K562 (cell line): ENCODE measurements around the gene DAPK3. TPM values are rescaled to one million over a fixed set of nuclear protein-coding genes. Genes with fewer than 3 reads are reported as not detected.
"Not testable (repeated sequence)": the region's sequence is repeated elsewhere in the genome, so short reads cannot be mapped to it uniquely, and the experiment has no call there.

Experiments used
- ATAC-seq: fragments of 200-7000 bp; cut with Tn5 transposase; 3 replicates; pipeline ENCODE4 v1.9.1; 2020; ENCODE audit warnings: moderate library complexity
- BruUV-seq: library from RNA; stranded (reverse); fragments of 400-500 nt; replicated peaks from 2 replicates; lab custom pipeline; 2021; lab: Mats Ljungman, UMichigan
- CTCF ChIA-PET: fragments of 300-600 bp; formaldehyde crosslinking; extraction: SDS; loops from one replicate; lab custom pipeline; 2021; ENCODE audit warnings: low intra/inter-chr PET ratio; lab: Yijun Ruan, JAX
- POLR2A ChIA-PET: fragments of 300-600, 350-650 bp; sonication (Branson Sonifier 250); formaldehyde crosslinking; extraction: SDS; loops from one replicate; lab custom pipeline; 2021; ENCODE audit warnings: antibody characterized with exemption, inconsistent platforms; lab: Yijun Ruan, JAX
- DNase-seq, 4 experiments: peaks; one replicate each; pipeline versions ENCODE4 v3.0.0 to v3.0.0-alpha.2; 2011 to 2018; ENCODE audit warnings: low spot score in 3 of 4, mixed read lengths in 3 of 4; ENCODE audit errors: extremely low read depth in 1 of 4
- FAIRE-seq: peaks from 2 replicates; lab custom pipeline; 2011; peaks lifted over from hg19 to GRCh38; lab: Jason Lieb, UNC
- H2AFZ ChIP-seq: 2 replicates; pipeline ENCODE4 v1.6.0; 2011; ENCODE audit warnings: low read depth, low read length, control low read depth, inconsistent platforms
- H3K27ac ChIP-seq: fragments of 200-600 bp; 3 replicates; pipeline ENCODE4 v1.8.0; 2011; ENCODE audit warnings: low read depth, mild to moderate bottlenecking, control low read depth, inconsistent platforms, low read length, moderate library complexity, mixed read lengths; ENCODE audit errors: extremely low read depth
- H3K27me3 ChIP-seq, 2 experiments: fragments of 300-600 bp in 1 of 2; 2 replicates in 1 of 2; 3 replicates in 1 of 2; pipeline versions ENCODE4 v1.6.0 to v1.8.0; 2011; ENCODE audit warnings: inconsistent platforms in 2 of 2, low read length in 2 of 2, mild to moderate bottlenecking in 1 of 2, mixed read lengths in 1 of 2, moderate library complexity in 1 of 2; ENCODE audit not compliant: control insufficient read depth in 2 of 2, insufficient read depth in 2 of 2
- H3K36me3 ChIP-seq: fragments of 300-600 bp; 3 replicates; pipeline ENCODE4 v1.8.0; 2011; ENCODE audit warnings: mild to moderate bottlenecking, low read length, inconsistent platforms; ENCODE audit not compliant: control insufficient read depth, insufficient read depth
- H3K4me1 ChIP-seq, 2 experiments: fragments of 200-600 bp in 1 of 2; replicated peaks in 1 of 2; 2 replicates in 1 of 2; 3 replicates in 1 of 2; pipeline versions ENCODE4 v1.5.1 to v1.8.0; 2011; ENCODE audit warnings: inconsistent platforms in 2 of 2, low read length in 2 of 2, mild to moderate bottlenecking in 1 of 2, mixed read lengths in 1 of 2, moderate library complexity in 1 of 2; ENCODE audit not compliant: control insufficient read depth in 2 of 2, insufficient read depth in 2 of 2
- H3K4me2 ChIP-seq: 2 replicates; pipeline ENCODE4 v1.6.1; 2011; ENCODE audit warnings: low read length, control low read depth, inconsistent platforms, mixed read lengths; ENCODE audit not compliant: insufficient read depth
- H3K4me3 ChIP-seq: fragments of 200-600 bp; sonication (generic), shearing (Covaris generic); 2 replicates; pipeline ENCODE4 v1.5.1; 2016; ENCODE audit warnings: control low read depth, inconsistent platforms
- H3K79me2 ChIP-seq: fragments of 200-600 bp; 3 replicates; pipeline ENCODE4 v1.8.0; 2011; ENCODE audit warnings: low read length, inconsistent platforms; ENCODE audit not compliant: control insufficient read depth, insufficient read depth
- H3K9ac ChIP-seq, 2 experiments: 2 replicates each; pipeline versions ENCODE4 v1.6.0 to v1.6.1; 2011; ENCODE audit warnings: low read depth in 2 of 2, low read length in 2 of 2, control low read depth in 1 of 2, inconsistent platforms in 1 of 2, mild to moderate bottlenecking in 1 of 2, mixed read lengths in 1 of 2; ENCODE audit not compliant: insufficient read depth in 1 of 2
- H3K9me1 ChIP-seq: one replicate; pipeline ENCODE4 v1.6.0; 2011; ENCODE audit warnings: inconsistent platforms, mild to moderate bottlenecking, low read length, moderate library complexity; ENCODE audit not compliant: control insufficient read depth, insufficient read depth
- H3K9me3 ChIP-seq: replicated peaks from 2 replicates; pipeline ENCODE4 v1.5.1; 2011; ENCODE audit warnings: low read depth, low read length, inconsistent platforms; ENCODE audit not compliant: control insufficient read depth, insufficient read depth
- H4K20me1 ChIP-seq: replicated peaks from 2 replicates; pipeline ENCODE4 v1.6.1; 2011; ENCODE audit warnings: low read length, inconsistent platforms, mixed read lengths; ENCODE audit not compliant: control insufficient read depth, insufficient read depth
- ARID1B ChIP-seq: fragments of 450-650 bp; IDR thresholded peaks from 2 replicates; pipeline ENCODE4 v1.6.1; 2016; ENCODE audit warnings: antibody characterized with exemption, mild to moderate bottlenecking, inconsistent platforms
- CBFA2T2 ChIP-seq: fragments of 450-650 bp; conservative IDR thresholded peaks from 2 replicates; pipeline ENCODE4 v1.6.1; 2017; ENCODE audit warnings: mild to moderate bottlenecking
- CBFA2T3 ChIP-seq: fragments of 450-650 bp; IDR thresholded peaks from 2 replicates; pipeline ENCODE4 v1.6.1; 2017
- DMBX1 ChIP-seq: fragments of 250-450 bp; sonication (Bioruptor Pico); IDR thresholded peaks from 2 replicates; pipeline ENCODE4 v1.8.0; 2022; ENCODE audit warnings: inconsistent platforms, mild to moderate bottlenecking, moderate library complexity, borderline replicate concordance
- IRF9 ChIP-seq: fragments of 450-650 bp; IDR thresholded peaks from 2 replicates; pipeline ENCODE4 v1.6.1; 2016; ENCODE audit warnings: missing biosample characterization, missing genetic modification characterization
- KDM1A ChIP-seq, 2 experiments: fragments of 450-650 bp; IDR thresholded peaks; 2 replicates each; pipeline ENCODE4 v1.6.1; 2016; ENCODE audit warnings: mild to moderate bottlenecking in 2 of 2
- MAX ChIP-seq: sonication (generic); formaldehyde crosslinking; IDR thresholded peaks from 2 replicates; pipeline ENCODE4 v1.9.0; 2022; ENCODE audit warnings: mild to moderate bottlenecking, missing genetic modification reagents
- MNT ChIP-seq, 2 experiments: fragments of 450-650 bp; conservative IDR thresholded peaks; 2 replicates each; pipeline ENCODE4 v1.6.1; 2017; ENCODE audit warnings: mild to moderate bottlenecking in 2 of 2, moderate library complexity in 2 of 2
- NR2C1 ChIP-seq, 2 experiments: fragments of 450-650 bp; IDR thresholded peaks; 2 replicates each; pipeline ENCODE4 v1.6.1; 2017; ENCODE audit warnings: mild to moderate bottlenecking in 2 of 2, antibody characterized with exemption in 1 of 2, inconsistent platforms in 1 of 2, missing compliant biosample characterization in 1 of 2, missing genetic modification characterization in 1 of 2
- SMARCE1 ChIP-seq: fragments of 450-650 bp; IDR thresholded peaks from 2 replicates; pipeline ENCODE4 v1.7.1; 2016; ENCODE audit warnings: mild to moderate bottlenecking
- TCF3 ChIP-seq: sonication (generic); formaldehyde crosslinking; IDR thresholded peaks from 2 replicates; pipeline ENCODE4 v1.4.0; 2020; ENCODE audit warnings: mild to moderate bottlenecking, missing genetic modification reagents
- ZNF592 ChIP-seq: fragments of 450-650 bp; IDR thresholded peaks from 2 replicates; pipeline ENCODE4 v1.6.1; 2017; ENCODE audit warnings: antibody characterized with exemption, mild to moderate bottlenecking
- WGBS: fragments of 100-300 bp; shearing (Covaris generic); methylation state at CpG from one replicate; pipeline ENCODE4 v1.1.6; 2016; ENCODE audit warnings: low coverage, mixed read lengths; ENCODE audit not compliant: insufficient coverage; ENCODE audit errors: missing lambda C conversion rate; 5-methylcytosine and 5-hydroxymethylcytosine counted together
- in situ Hi-C: fragments of 300-500 bp; cut with MboI; formaldehyde crosslinking; loops from 4 replicates; pipeline ENCODE4 v1.15.0; 2018; ENCODE audit warnings: inconsistent platforms, mixed read lengths
- intact Hi-C: fragments of 100-400 bp; cut with micrococcal nuclease; formaldehyde crosslinking; loops from 2 replicates; pipeline ENCODE4 v1.14.2; 2022
- polyA plus RNA-seq, 8 experiments: library from polyadenylated mRNA; depleted of rRNA in 4 of 8; stranded (reverse) in 5 of 8; unstranded in 3 of 8; fragments of >200 nt; fragmentation: Nextera tagmentation in 2 of 8; fragmentation: Illumina TruSeq in 1 of 8; extraction: Ambion mirVana in 2 of 8; extraction: Trizol in 1 of 8; gene quantifications; 2 replicates each; pipeline versions ENCODE4 v1.2.1 to v1.2.3, GENCODE V29; 2011 to 2014; ENCODE audit warnings: inconsistent platforms in 1 of 8, missing spikeins in 1 of 8
- total RNA-seq, 7 experiments: library from RNA; depleted of rRNA in 6 of 7; stranded (reverse); fragments of >200 nt in 6 of 7; fragmentation: Illumina TruSeq in 2 of 7; extraction: Trizol in 2 of 7; gene quantifications; 2 replicates each; pipeline versions ENCODE4 v1.2.1 to v1.2.3, GENCODE V29; 2011 to 2021; ENCODE audit warnings: low replicate concordance in 1 of 7

The DAPK3 gene
- total and polyA plus RNA-seq, 9 of the 15 experiments (the other 6 are each of a cell fraction or from before 2014, with no cell fraction given): 0.14 to 63.4 (median 25.0) TPM

GRCh38 chr19:3998667-3999412 is 27.9 kb upstream of the DAPK3 start:
- H3K9me1 ChIP-seq; in situ Hi-C loops; H3K27ac ChIP-seq; CTCF ChIA-PET; H4K20me1 ChIP-seq; ATAC-seq; BruUV-seq; intact Hi-C loops; H3K4me3 ChIP-seq; H3K79me2 ChIP-seq; H3K4me2 ChIP-seq; H3K9ac ChIP-seq; H3K27me3 ChIP-seq; DNase-seq; H3K36me3 ChIP-seq; H3K9me3 ChIP-seq; FAIRE-seq; TF ChIP-seq NR2C1 (IDR thresholded peaks at IDR 0.05): not testable (repeated sequence)
- Histone ChIP-seq H3K4me1 (peaks cover 2 to 10% of the 10 kb centered on the region in 2 experiments; a peak in 4 of 5 replicates), H2AFZ (0 out of 2 replicates have a peak overlapping the region, but pooled peaks have one; percentile 23)
- 43% methylated on average over 14 of the region's 29 CpGs for WGBS
- POLR2A ChIA-PET: interaction anchor here (0.7 kb wide), 1 partner anchor 13 kb away, joined by 4 read pairs; the partner anchor contains the start of gene EEF2
- TF ChIP-seq NR2C1 (tag; IDR thresholded peaks at IDR 0.05): peak; percentile 12; the same call in 1 of the 2 replicates
- TF ChIP-seq IRF9: 0 out of 2 replicates have a peak, but pooled peaks have one; percentile 22
- 0 out of 2 replicates have a peak, but pooled peaks have one; percentile 44 for TF ChIP-seq DMBX1 (CRISPR knock-in tag)
- 0 out of 2 replicates have a peak, but pooled peaks have one; percentile 14 for TF ChIP-seq SMARCE1
- peak in 1 of 2 experiments; percentile 17; a peak in 1 of 4 replicates for TF ChIP-seq KDM1A (IDR thresholded peaks at IDR 0.05)
- TF ChIP-seq ZNF592: peak; percentile 92
- peak; percentile 62 for TF ChIP-seq CBFA2T2
- peak; percentile 64 for TF ChIP-seq MAX (CRISPR knock-in tag)
- TF ChIP-seq MNT (conservative IDR thresholded peaks at IDR 0.05): peak in 1 of 2 experiments; percentile 67; a peak in 3 of 4 replicates
- TF ChIP-seq CBFA2T3: peak; percentile 73
- TF ChIP-seq ARID1B: peak; percentile 47; the same call in 1 of the 2 replicates
- TF ChIP-seq TCF3 (CRISPR knock-in tag): peak; percentile 43; the same call in 1 of the 2 replicates
